Dendritic cell treated with granulocyte-macrophage colony-stimulating factor and Interleukin-4, amounts not matched to agents 40 ng/mL and 50 ng/mL, for 4 days (primary cell): ENCODE data around the gene OR52J3.

ENCODE experiments used
- H3K27ac Mint-ChIP-seq: one replicate; pipeline ENCODE4 v1.8.0; 2022; ENCODE audit warnings: mild to moderate bottlenecking, mixed read lengths
- H3K27me3 Mint-ChIP-seq: one replicate; pipeline ENCODE4 v1.8.0; 2022; ENCODE audit warnings: mild to moderate bottlenecking, mixed read lengths
- H3K36me3 Mint-ChIP-seq: one replicate; pipeline ENCODE4 v1.8.0; 2022; ENCODE audit warnings: low read depth, mixed read lengths
- H3K4me1 Mint-ChIP-seq: one replicate; pipeline ENCODE4 v1.8.0; 2022; ENCODE audit warnings: low read depth, mixed read lengths
- H3K4me3 Mint-ChIP-seq: one replicate; pipeline ENCODE4 v1.8.0; 2022; ENCODE audit warnings: mild to moderate bottlenecking, moderate library complexity, mixed read lengths
- H3K9me3 Mint-ChIP-seq: one replicate; pipeline ENCODE4 v1.8.0; 2022; ENCODE audit warnings: mixed read lengths
- intact Hi-C: fragments of 100-400 bp; cut with micrococcal nuclease; formaldehyde crosslinking; loops from one replicate; pipeline ENCODE4 v1.15.0; 2022

The OR52J3 gene

GRCh38 chr11:5065027-5065426, 18.7 kb downstream of the OR52J3 start:
- Mint-ChIP-seq H3K9me3 (no peaks in the 10 kb centered on the region), H3K4me3 (no peak overlapping the region), H3K27me3 (no peaks in the 10 kb centered on the region), H3K27ac (no peak overlapping the region), H3K4me1 (no peaks in the 10 kb centered on the region), H3K36me3 (no peaks in the 10 kb centered on the region)
- intact Hi-C loops = no loop called here

GRCh38 chr11:5069272-5069671, 22.9 kb downstream of the OR52J3 start, which contains the start of gene OR52E1:
Gene OR52E1, plus strand, starts transcription at chr11:5069572.
- Mint-ChIP-seq H3K9me3 (no peaks in the 10 kb centered on the region), H3K4me3 (no peak within 1 kb of the TSS), H3K4me1 (no peaks in the 10 kb centered on the region), H3K36me3 (no peaks in the 10 kb centered on the region), H3K27me3 (no peaks in the 10 kb centered on the region), H3K27ac (no peak within 1 kb of the TSS)
- intact Hi-C loops = no loop called here

- H3K4me1 Mint-ChIP-seq = no peaks in the 10 kb centered on the region
- no peaks in the 10 kb centered on the region for H3K36me3 Mint-ChIP-seq
- no peak overlapping the region for H3K27ac Mint-ChIP-seq
- no peaks in the 10 kb centered on the region for H3K27me3 Mint-ChIP-seq
- H3K9me3 Mint-ChIP-seq = no peaks in the 10 kb centered on the region
- intact Hi-C loops = no loop called here
- H3K4me3 Mint-ChIP-seq = no peak overlapping the region
Observed at GRCh38 chr11:5071799-5072198, 25.5 kb downstream of the OR52J3 start.

- Mint-ChIP-seq H3K27me3 (no peaks in the 10 kb centered on the region), H3K9me3 (no peaks in the 10 kb centered on the region), H3K4me3 (no peak overlapping the region), H3K36me3 (no peaks in the 10 kb centered on the region), H3K4me1 (no peaks in the 10 kb centered on the region), H3K27ac (no peak overlapping the region)
- intact Hi-C loops = no loop called here
Observed at GRCh38 chr11:5081405-5081804, 35.1 kb downstream of the OR52J3 start.

- Mint-ChIP-seq H3K9me3 (no peaks in the 10 kb centered on the region), H3K4me1 (no peaks in the 10 kb centered on the region), H3K4me3 (no peak overlapping the region), H3K27ac (no peak overlapping the region), H3K27me3 (no peaks in the 10 kb centered on the region), H3K36me3 (no peaks in the 10 kb centered on the region)
- intact Hi-C loops = no loop called here
Observed at GRCh38 chr11:5083602-5084001, 37.3 kb downstream of the OR52J3 start.

GRCh38 chr11:5088556-5088955, 42.2 kb downstream of the OR52J3 start:
- Mint-ChIP-seq H3K27ac (no peak overlapping the region), H3K4me1 (no peaks in the 10 kb centered on the region), H3K27me3 (no peaks in the 10 kb centered on the region), H3K36me3 (no peaks in the 10 kb centered on the region), H3K4me3 (no peak overlapping the region), H3K9me3 (no peaks in the 10 kb centered on the region)
- intact Hi-C loops = no loop called here

- Mint-ChIP-seq H3K9me3 (no peaks in the 10 kb centered on the region), H3K27ac (no peak overlapping the region), H3K4me3 (no peak overlapping the region), H3K36me3 (no peaks in the 10 kb centered on the region), H3K4me1 (no peaks in the 10 kb centered on the region), H3K27me3 (no peaks in the 10 kb centered on the region)
- intact Hi-C loops = no loop called here
Observed at GRCh38 chr11:5090668-5091067, 44.3 kb downstream of the OR52J3 start.

GRCh38 chr11:5092821-5093585, 46.7 kb downstream of the OR52J3 start:
- H3K27ac Mint-ChIP-seq = no peak overlapping the region
- no peak overlapping the region for H3K4me3 Mint-ChIP-seq
- H3K9me3 Mint-ChIP-seq = no peaks in the 10 kb centered on the region
- intact Hi-C loops = no loop called here
- no peaks in the 10 kb centered on the region for H3K27me3 Mint-ChIP-seq
- H3K36me3 Mint-ChIP-seq = no peaks in the 10 kb centered on the region
- no peaks in the 10 kb centered on the region for H3K4me1 Mint-ChIP-seq

- intact Hi-C loops = no loop called here
- H3K9me3 Mint-ChIP-seq = no peaks in the 10 kb centered on the region
- H3K27ac Mint-ChIP-seq = no peak overlapping the region
- H3K4me1 Mint-ChIP-seq = no peaks in the 10 kb centered on the region
- H3K4me3 Mint-ChIP-seq = no peak overlapping the region
- no peaks in the 10 kb centered on the region for H3K27me3 Mint-ChIP-seq
- no peaks in the 10 kb centered on the region for H3K36me3 Mint-ChIP-seq
Observed at GRCh38 chr11:5096011-5096410, 49.7 kb downstream of the OR52J3 start.
